Glutamatergic neuron (in vitro differentiated cells): ENCODE results near the gene CRHR1. TPM values are rescaled to one million over a fixed set of nuclear protein-coding genes. Genes with fewer than 3 reads are reported as not detected.

ENCODE experiments used
- DNase-seq: peaks from one replicate; pipeline ENCODE4 v3.0.0; 2022
- H3K27ac Mint-ChIP-seq: one replicate; pipeline ENCODE4 v1.8.0; 2020; ENCODE audit warnings: mild to moderate bottlenecking, mixed read lengths, inconsistent platforms; ENCODE audit not compliant: unreplicated experiment
- H3K27me3 Mint-ChIP-seq: one replicate; pipeline ENCODE4 v1.8.0; 2020; ENCODE audit warnings: mild to moderate bottlenecking, moderate library complexity, mixed read lengths, inconsistent platforms; ENCODE audit not compliant: unreplicated experiment
- H3K36me3 Mint-ChIP-seq: one replicate; pipeline ENCODE4 v1.8.0; 2020; ENCODE audit warnings: mild to moderate bottlenecking, mixed read lengths, inconsistent platforms; ENCODE audit not compliant: unreplicated experiment
- H3K4me1 Mint-ChIP-seq: one replicate; pipeline ENCODE4 v1.8.0; 2020; ENCODE audit warnings: mild to moderate bottlenecking, low read depth, mixed read lengths, inconsistent platforms; ENCODE audit not compliant: unreplicated experiment
- H3K4me3 Mint-ChIP-seq: one replicate; pipeline ENCODE4 v1.8.0; 2020; ENCODE audit warnings: mild to moderate bottlenecking, mixed read lengths, inconsistent platforms; ENCODE audit not compliant: unreplicated experiment
- H3K9me3 Mint-ChIP-seq: one replicate; pipeline ENCODE4 v1.8.0; 2020; ENCODE audit warnings: mild to moderate bottlenecking, moderate library complexity, mixed read lengths, inconsistent platforms; ENCODE audit not compliant: unreplicated experiment
- total RNA-seq: library from RNA; stranded (reverse); fragmentation: NEBNext Ultra II Directional; extraction: Animal tissue kit (Norgen Biotek cat#: 25700); gene quantifications from one replicate; pipeline ENCODE4 v1.2.1, GENCODE V29; 2021; ENCODE audit not compliant: unreplicated experiment
- TF ChIP-seq, protein P1 (sequence below): fragments of 200-600 bp; sonication (generic); IDR thresholded peaks from one replicate; pipeline ENCODE4 v1.5.0; 2021; ENCODE audit not compliant: partially characterized antibody, unreplicated experiment

Gene CRHR1
- total RNA-seq, 1 donor from 2014 or later: 0.71 TPM

DNA sequence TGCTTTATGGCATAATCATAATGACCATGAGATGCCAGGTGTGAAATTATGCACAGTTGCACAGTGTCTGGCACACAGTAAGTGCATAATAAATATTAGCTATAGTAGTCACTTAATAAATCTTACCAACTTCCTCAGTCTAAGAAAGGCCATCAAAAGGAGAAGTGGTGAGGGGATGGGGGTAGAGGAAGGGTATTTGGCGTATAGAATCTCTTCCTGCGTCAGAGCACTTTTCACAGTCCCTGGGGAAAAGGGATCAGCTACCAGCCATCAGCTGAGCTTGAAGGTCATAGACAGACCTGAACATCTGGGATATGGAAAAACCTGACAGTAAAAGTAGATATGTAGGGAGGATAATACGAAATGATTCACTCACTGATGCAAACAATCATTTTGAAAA is 5.8 kb downstream of the CRHR1 start:
- Mint-ChIP-seq H3K4me3 (peak overlapping the region; percentile 9), H3K4me1 (peaks cover 19% of the 10 kb centered on the region), H3K27me3 (peaks cover 11% of the 10 kb centered on the region), H3K36me3 (no peaks in the 10 kb centered on the region), H3K27ac (no peak overlapping the region), H3K9me3 (peaks cover 7% of the 10 kb centered on the region)
- DNase-seq: no peak
- TF ChIP-seq, protein P1, sequence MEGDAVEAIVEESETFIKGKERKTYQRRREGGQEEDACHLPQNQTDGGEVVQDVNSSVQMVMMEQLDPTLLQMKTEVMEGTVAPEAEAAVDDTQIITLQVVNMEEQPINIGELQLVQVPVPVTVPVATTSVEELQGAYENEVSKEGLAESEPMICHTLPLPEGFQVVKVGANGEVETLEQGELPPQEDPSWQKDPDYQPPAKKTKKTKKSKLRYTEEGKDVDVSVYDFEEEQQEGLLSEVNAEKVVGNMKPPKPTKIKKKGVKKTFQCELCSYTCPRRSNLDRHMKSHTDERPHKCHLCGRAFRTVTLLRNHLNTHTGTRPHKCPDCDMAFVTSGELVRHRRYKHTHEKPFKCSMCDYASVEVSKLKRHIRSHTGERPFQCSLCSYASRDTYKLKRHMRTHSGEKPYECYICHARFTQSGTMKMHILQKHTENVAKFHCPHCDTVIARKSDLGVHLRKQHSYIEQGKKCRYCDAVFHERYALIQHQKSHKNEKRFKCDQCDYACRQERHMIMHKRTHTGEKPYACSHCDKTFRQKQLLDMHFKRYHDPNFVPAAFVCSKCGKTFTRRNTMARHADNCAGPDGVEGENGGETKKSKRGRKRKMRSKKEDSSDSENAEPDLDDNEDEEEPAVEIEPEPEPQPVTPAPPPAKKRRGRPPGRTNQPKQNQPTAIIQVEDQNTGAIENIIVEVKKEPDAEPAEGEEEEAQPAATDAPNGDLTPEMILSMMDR: no peak

DNA sequence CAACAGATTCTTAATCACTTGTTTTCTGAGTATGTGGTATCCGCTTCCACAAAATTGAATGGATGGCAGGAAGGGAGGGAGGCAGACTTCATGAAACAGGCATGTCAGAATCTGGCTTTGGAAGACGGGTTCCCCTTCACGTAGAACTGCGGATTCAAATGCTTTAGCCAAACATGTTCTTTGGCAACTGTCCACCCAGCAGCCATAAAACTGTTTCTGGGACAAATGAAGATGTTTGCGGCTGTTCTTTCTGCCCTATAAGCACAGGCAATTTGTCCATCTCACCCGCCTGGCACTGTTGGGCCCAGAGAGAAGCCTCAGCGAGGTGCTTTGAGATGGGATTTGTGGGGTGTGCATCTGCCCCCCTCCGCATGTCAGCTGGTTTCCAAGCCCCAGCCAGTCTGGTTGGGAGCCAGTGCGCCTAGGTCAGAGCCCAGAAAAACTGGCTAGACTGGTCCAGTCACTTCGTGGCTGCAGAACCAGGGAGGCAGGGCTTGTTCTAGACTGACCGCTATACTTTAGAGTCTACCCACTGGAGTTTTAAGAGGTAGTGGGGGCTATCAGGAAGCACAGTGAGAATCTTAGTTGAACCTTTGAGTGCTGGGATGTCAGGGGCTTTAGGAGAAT is 6.3 kb downstream of the CRHR1 start:
- TF ChIP-seq, protein P1: no peak
- peaks cover 7% of the 10 kb centered on the region for H3K9me3 Mint-ChIP-seq
- no peak for DNase-seq
- peaks cover 15% of the 10 kb centered on the region for H3K27me3 Mint-ChIP-seq
- peaks cover 19% of the 10 kb centered on the region for H3K4me1 Mint-ChIP-seq
- no peaks in the 10 kb centered on the region for H3K36me3 Mint-ChIP-seq
- peak overlapping the region; percentile 9 for H3K4me3 Mint-ChIP-seq
- no peak overlapping the region for H3K27ac Mint-ChIP-seq

DNA sequence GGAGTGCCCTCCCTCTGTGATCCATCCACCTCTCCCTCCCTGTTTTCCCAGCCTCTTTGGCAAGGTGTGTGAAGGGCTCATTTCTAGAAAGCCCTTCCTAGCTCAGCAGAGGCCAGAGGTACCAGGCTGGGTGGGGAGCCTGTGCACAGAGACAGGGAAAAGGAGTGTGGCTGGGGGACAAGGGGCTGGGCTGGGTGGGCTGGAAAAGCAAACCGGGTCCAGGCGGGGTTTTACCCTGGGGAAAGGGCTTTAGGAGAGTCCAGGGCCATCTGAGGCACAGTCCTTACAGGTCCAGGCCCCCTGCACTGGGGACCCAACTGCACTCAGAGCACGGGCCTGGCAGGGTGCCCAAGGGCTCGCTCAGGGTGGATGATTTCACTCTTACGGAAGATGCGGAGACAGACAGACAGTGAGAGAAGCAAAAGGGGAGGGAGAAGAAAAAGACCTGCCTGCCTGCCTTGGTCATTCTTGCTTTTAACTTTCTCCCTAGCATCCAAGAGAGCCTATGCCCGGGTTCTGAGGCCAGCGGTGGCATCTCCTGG is 7.0 kb downstream of the CRHR1 start:
- TF ChIP-seq, protein P1: no peak
- Mint-ChIP-seq H3K4me1 (peaks cover 19% of the 10 kb centered on the region), H3K9me3 (peaks cover 5% of the 10 kb centered on the region), H3K36me3 (no peaks in the 10 kb centered on the region), H3K4me3 (no peak overlapping the region), H3K27me3 (peaks cover 12% of the 10 kb centered on the region), H3K27ac (no peak overlapping the region)
- no peak for DNase-seq

DNA sequence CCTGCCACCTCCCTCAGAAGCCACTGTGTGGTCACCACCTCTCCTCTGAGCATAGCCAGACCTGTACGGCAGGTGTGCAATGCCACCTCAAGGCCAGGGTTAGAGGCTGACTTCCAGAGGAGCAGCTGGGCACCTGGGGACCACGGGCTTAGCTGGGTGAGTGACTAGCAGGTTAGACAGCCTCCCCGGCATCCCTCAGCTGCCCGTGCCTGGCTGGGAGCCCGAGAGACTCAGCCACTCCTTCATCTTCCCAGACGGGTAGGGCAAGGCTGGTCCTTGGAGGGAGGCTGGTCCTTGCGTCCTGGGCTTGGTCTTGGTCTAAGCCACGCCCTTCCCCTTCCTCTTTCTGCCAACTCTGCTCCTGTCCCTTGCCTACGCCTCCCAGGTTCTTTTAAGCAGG is 7.8 kb downstream of the CRHR1 start:
- peaks cover 12% of the 10 kb centered on the region for H3K27me3 Mint-ChIP-seq
- TF ChIP-seq, protein P1: no peak
- no peaks in the 10 kb centered on the region for H3K36me3 Mint-ChIP-seq
- H3K4me3 Mint-ChIP-seq: no peak overlapping the region
- H3K27ac Mint-ChIP-seq: no peak overlapping the region
- H3K9me3 Mint-ChIP-seq: peaks cover 5% of the 10 kb centered on the region
- peaks cover 18% of the 10 kb centered on the region for H3K4me1 Mint-ChIP-seq
- no peak for DNase-seq

DNA sequence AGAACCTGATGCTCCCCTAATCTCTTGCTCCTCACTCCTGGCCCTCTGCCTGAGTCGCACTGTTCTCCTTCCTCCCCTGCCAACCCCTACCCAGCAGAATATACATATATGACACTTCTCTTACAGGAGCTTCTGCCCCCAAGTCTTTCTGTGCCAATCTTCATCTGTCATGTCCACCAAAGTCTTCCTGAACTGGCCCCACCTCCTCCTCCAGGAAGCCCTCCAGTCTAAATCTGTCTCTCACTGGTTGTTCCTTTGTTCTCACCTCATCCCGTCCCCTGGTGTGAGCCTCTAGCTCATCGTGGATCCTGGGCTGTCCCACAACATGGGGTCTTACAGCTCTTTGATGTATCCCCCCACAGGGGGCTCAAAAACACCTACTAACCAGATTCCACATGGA is 8.3 kb downstream of the CRHR1 start:
- Mint-ChIP-seq H3K27ac (peak overlapping the region; percentile 20), H3K9me3 (peaks cover 5% of the 10 kb centered on the region), H3K4me3 (no peak overlapping the region), H3K4me1 (peaks cover 15% of the 10 kb centered on the region), H3K27me3 (peaks cover 10% of the 10 kb centered on the region), H3K36me3 (no peaks in the 10 kb centered on the region)
- TF ChIP-seq, protein P1: no peak
- no peak for DNase-seq
